ENCODE data around the gene AARS1.
"Not testable (repeated sequence)": the region's sequence is repeated elsewhere in the genome, so short reads cannot be mapped to it uniquely, and the experiment has no call there.

The AARS1 gene

DNA sequence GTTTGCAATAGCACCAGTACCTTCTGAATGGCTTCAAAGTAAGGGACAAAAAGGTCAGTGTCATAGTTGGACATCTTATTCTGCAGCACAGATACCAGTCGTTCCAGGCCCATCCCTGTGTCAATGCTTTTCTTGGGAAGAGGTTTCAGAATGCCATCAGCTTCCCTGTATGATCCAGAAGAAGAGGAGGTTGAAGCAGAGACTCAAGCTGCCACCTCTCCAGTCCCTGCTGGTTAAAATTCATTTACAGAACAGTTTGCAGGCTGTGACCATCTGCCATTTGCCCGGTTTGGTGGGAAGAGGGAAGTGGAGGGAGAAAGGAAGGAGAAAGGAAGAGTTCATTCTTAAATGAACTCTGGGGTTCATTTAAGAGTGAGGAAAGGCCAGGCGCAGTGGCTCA is 19.1 kb downstream of the AARS1 start:
- DNase-seq (ENCODE audit: low spot score), result no peak

- no peak for DNase-seq (ENCODE audit: low spot score)
Measured at GRCh38 chr16:70269471-70269870, 19.8 kb downstream of the AARS1 start.

- not testable (repeated sequence) for DNase-seq (ENCODE audit: low spot score)
Measured at GRCh38 chr16:70267922-70268321, 21.4 kb downstream of the AARS1 start.

- peak; percentile 28 for DNase-seq (ENCODE audit: low spot score)
Measured at GRCh38 chr16:70267516-70267915, 21.8 kb downstream of the AARS1 start.

DNA sequence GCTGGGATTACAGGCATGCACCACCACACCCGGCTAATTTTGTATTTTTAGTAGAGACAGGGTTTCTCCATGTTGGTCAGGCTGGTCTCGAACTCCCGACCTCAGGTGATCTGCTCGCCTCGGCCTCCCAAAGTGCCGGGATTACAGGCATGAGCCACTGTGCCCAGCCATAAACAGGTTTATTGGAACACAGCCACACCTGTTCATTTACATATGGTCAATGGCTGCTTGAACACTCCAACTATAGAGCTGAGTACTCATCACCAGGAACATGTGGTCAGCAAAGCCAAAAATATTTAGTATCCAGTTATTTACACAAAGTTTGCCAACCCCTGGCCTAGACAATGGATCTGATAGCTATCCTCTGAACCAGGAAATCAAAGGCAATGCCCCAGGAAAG is 29.4 kb downstream of the AARS1 start:
- not testable (repeated sequence) for DNase-seq (ENCODE audit: low spot score)

DNA sequence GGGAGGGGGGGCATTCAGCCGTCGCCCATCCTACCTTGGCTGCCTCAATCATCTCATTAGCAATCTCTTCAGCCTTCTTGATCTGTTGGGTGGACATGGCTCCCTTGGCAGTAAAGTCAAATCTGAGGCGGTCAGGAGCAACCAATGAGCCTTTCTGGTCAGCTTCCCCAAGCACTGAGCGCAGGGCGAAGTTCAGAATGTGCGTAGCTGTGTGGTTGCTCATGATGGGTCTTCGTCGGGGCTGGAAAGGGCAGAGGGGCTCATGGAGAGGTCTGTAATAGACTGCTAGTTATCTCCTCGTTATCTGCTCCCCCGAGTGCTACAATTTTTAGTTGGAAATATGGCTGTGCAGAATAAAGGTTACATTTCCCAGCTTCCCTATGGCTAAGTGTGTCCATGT is 30.4 kb downstream of the AARS1 start:
- DNase-seq (ENCODE audit: low spot score), result no peak

- DNase-seq (ENCODE audit: low spot score), result no peak
Measured at GRCh38 chr16:70258065-70258464, 31.2 kb downstream of the AARS1 start.

DNA sequence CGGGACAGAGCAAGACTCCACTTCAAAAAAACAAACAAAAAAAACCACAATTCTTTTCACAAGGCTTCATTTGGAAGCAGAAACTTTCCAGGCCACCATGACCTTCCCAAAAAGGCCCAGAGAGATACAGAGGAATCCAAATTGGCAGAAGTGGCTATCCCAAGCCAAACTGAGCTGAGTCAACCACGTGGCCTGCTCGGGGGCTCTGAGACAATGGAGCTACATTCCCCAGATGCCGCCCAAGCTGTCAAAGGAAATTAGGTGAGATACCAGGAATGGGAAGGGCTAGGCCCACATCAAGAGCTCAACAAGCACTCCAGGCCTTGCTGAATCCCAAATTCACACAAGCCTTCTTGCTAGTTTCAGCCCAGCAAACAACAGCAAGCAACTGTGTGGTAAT is 31.9 kb downstream of the AARS1 start:
- DNase-seq (ENCODE audit: low spot score), result no peak

DNA sequence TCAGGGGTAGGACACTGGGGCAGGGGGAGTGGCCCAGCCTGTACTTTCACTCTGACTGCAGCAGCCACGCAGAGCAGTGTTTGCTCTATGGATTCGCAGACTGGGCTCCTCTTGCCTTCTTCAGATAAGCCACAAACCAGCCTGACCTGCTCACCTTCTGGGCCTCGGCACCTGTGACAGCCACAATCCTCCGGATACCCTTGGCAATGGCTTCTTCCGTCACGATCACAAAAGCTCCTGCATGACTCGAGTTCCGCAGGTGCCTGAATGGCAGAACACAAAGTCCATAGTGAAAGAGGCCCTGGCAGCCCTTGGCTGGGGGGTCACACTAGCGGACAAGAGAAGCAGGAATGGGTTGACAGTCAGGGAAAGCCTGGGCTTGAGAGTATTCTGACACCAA is 33.7 kb downstream of the AARS1 start:
- no peak for DNase-seq (ENCODE audit: low spot score)

- DNase-seq (ENCODE audit: low spot score), result no peak
Measured at GRCh38 chr16:70254965-70255286, 34.4 kb downstream of the AARS1 start.

- DNase-seq (ENCODE audit: low spot score), result no peak
Measured at GRCh38 chr16:70254180-70254964, 34.9 kb downstream of the AARS1 start.

GRCh38 chr16:70253291-70254106 is 35.8 kb downstream of the AARS1 start:
- peak; percentile 34 for DNase-seq (ENCODE audit: low spot score)

GRCh38 chr16:70252355-70252988 is 36.8 kb downstream of the AARS1 start:
- no peak for DNase-seq (ENCODE audit: low spot score)

- peak; percentile 91 for DNase-seq (ENCODE audit: low spot score)
Measured at GRCh38 chr16:70251629-70252354, 37.5 kb downstream of the AARS1 start, which contains the start of gene EXOSC6. TSS of gene EXOSC6 (minus strand) at chr16:70251940. CDS start at chr16:70251900, 40 bp downstream.

DNA sequence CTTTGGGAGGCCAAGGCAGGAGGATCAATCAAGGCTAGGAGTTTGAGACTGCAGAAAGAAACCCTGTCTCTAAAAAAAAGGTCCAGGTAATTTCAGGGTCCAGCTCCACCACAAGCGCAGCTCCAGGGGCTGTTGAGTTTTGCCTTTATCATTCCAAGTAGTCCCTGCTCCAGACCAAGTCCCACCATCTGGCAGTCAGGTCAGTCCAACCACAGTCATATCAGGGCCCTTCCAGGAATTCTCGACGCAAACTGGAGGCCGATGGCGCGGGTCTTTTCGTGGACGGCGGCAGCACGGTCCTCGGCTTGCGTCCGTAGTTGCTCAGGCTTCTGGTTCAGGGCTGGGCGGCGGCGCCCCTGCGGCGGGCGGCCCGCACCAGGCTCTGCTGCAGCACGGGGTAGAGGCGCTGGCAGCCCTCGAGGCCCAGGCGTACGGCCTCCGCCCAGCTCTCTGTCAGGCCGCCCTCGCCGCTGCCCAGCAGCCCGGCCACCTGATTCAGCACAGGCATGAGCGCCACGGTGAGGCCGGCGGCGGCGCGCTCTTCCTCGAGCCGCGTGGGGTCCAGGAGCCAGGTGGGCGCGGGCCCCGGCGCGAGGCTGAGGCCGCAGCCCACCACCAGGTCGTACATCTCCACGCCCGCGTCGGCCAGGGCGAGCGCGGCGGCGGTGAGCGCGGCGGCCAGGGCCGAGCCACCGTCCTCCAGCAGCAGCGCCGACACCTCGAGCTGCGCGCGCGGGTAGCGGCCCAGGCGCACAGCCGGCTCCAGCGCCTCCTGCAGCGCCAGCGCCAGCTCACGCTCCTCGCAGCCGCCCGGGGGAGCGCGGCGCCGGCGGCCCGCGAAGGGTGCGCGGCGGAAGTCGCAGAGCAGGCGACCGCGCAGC is 38.3 kb downstream of the AARS1 start:
- DNase-seq (ENCODE audit: low spot score), result peak; percentile 32

DNA sequence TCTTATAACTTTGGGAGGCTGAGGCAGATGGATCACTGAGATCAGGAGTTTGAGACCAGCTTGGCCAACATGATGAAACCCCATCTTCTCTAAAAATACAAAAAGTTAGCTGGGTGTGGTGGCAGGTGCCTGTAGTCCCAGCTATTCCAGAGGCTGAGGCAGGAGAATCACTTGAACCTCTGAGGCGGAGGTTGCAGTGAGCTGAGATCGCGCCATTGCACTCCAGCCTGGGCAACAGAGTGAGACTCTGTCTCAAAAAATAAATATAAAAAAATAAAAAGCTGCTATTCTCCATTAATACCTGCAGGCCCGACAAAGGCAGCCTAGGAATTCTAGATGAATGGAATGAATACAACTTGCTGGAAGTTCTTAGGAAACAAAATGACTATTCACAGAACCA is 39.6 kb downstream of the AARS1 start:
- DNase-seq (ENCODE audit: low spot score), result not testable (repeated sequence)

GRCh38 chr16:70238773-70239172 is 50.5 kb downstream of the AARS1 start:
- not testable (repeated sequence) for DNase-seq (ENCODE audit: low spot score)

GRCh38 chr16:70231831-70232230 is 57.5 kb downstream of the AARS1 start:
- not testable (repeated sequence) for DNase-seq (ENCODE audit: low spot score)

GRCh38 chr16:70226024-70226423 is 63.3 kb downstream of the AARS1 start:
- not testable (repeated sequence) for DNase-seq (ENCODE audit: low spot score)

DNA sequence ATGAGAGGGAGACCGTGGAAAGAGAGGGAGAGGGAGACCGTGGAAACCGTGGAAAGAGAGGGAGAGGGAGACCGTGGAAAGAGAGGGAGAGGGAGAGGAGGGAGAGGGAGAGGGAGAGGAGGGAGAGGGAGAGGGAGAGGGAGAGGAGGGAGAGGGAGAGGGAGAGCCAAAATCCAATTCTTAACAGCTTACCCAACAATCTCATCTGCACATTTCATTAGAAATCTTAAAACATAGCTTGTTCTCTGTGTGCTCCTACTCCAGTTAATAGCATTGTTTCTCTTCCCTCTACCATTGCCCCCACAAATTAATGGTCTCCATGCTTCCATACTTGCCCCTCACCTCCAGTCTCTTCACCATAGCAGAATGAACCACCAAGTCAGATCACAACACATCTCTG is 63.9 kb downstream of the AARS1 start:
- DNase-seq (ENCODE audit: low spot score), result not testable (repeated sequence)

DNA sequence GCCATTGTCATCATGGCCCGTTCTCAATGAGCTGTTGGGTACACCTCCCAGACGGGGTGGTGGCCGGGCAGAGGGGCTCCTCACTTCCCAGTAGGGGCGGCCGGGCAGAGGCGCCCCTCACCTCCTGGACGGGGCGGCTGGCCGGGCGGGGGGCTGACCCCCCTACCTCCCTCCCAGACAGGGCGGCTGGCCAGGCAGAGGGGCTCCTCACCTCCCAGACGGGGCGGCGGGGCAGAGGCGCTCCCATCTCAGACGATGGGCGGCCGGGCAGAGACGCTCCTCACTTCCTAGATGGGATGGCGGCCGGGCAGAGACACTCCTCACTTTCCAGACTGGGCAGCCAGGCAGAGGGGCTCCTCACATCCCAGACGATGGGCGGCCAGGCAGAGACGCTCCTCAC is 64.7 kb downstream of the AARS1 start:
- DNase-seq (ENCODE audit: low spot score), result not testable (repeated sequence)
